ENCODE measurements around the gene TCF4.

Gene TCF4

DNA sequence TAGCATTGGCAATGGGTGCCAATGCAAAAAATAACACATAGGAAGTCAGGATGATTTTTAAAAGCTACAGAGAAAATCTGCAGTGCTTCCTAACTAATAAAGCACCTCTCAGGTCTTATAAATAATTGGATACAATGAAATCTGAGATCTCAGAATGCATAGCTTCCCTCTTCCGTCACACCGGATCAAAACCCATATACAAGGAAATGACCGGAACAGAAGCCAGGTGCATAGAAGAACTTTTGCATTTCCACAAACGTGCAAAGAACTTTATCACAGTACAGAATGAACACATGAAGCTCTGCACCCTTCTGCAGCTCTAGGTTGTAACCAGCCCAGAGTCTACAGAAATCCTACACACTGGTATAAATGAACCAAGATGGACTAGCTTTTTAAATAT is 145.4 kb downstream of the TCF4 start:
- no peak for DNase-seq (ENCODE audit: low read depth, low spot score)

DNA sequence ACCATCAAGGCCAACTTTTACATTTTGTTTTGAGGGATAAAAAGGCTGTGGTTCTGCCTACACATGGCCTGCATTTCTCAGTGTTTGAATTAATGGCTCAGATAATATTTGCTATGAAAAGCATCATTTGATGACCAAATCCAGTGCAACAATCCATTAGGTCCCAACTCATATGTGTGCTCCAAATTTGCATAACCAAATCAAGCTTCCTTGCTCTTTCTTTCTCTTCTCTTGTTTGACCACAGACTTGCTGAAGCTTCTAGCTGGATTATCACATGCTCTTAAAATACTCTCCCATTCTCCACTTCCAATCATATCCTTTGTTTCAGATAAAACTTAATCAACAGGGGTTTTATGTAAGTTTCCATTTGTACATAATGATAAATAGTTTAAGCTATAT is 147.0 kb downstream of the TCF4 start:
- DNase-seq (ENCODE audit: low read depth, low spot score) = no peak

DNA sequence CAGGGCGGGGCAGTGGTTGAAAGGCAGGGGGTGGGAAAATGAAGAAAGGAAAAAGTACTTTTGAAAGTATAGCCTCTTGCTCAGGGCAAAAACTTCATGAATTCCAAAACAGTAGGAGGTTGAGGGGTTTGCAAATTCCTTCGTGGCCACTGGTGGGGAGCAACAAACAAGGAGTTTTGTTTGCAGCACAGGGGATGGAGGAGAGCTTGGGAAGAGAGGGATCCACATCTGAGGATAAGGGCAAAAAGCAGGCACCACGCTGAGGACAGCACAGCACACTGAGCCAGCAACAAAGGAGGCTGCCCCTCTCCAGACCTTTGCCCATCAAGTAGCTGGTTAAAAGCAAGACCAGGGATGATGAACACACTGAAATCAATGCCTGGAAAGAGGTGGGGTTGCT is 148.9 kb downstream of the TCF4 start:
- DNase-seq (ENCODE audit: low read depth, low spot score) = peak; percentile 11

DNA sequence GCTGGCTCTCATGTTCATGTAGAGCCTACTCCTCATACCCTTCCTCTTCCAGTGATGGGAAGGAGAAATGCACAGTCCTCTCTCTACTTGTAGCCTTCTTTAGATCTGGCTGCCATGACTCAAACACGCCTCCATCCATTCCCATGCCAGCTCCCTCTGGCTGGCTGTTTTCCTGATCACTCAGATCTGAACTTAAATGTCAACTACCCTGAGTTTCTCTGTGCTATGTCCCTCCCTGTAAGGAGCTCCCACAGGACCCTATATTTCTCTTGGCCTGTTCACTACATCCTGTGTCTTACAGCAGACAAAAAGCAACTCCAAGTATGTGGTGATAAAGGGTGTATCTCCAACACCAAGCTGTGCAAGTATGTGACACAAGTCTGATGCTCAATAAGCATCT is 152.4 kb downstream of the TCF4 start:
- DNase-seq (ENCODE audit: low read depth, low spot score) = no peak

DNA sequence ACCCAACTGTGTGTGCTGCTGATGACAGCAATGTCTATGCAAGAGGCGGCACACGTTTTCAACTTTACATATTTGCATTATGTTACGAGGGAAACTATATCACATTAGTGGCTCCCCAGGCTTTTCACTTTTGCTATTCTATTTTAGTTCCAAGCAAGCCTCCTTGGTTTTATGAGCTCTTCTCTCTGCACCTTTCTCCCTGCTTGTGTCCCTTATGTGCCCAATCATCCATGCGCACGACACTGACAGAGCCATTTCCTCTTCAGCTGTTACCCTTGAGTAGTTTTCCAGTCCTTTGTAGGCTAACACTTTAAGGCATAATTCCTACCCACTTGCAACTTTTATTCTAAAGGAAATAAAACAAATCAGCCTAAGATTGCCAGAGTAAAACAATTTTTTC is 154.3 kb downstream of the TCF4 start:
- DNase-seq (ENCODE audit: low read depth, low spot score) = no peak

DNA sequence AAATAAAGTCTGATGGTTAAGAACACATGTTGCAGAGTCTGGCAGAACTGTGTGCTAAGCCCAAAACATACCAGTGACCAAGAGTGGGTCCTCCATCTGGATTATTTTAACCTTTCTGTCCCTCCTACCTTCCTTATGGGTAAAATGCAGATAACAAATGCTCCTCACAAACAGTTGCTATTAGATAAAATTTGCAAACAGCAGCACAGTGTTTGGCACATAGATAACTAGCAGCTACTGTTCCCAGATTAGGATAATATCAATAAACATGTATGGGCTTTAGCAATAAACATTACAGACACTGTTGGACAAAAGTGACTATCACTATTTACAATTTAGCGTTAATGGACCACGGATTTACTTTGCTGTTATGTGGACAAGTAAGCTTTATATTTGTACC is 154.9 kb downstream of the TCF4 start:
- no peak for DNase-seq (ENCODE audit: low read depth, low spot score)

DNA sequence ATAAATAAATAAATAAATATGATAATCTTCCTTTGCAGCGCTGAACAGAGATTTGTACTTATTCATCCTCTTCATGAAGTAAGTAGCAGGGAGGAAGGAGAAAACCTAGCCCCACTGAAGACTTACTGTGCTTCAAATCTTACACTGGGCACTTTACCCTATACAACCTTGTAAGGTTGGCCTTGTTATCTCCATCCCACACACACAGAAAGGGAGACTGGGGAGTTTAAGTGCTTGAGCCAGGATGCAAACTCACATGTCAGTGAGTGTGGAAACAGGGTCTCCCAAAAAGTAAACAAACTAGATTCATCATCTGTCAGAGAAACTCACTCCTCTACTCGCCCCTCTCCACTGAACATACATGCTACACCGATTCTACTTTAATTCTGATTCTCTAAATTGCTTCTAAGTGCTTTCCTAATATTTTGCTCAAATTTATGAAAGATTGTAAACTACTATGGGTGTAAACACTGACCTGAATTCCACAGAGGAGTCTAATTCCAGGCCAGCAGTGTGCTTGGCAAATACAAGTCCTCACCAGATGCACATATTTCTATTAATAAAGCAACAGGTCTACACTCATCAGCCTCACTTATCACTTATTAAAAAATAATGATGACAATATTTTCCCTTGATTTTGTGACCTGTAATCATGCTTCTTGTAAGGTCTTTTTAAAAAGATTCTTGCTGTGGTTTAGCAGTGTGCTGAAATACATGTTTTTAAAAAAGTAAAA is 155.5 kb downstream of the TCF4 start:
- DNase-seq (ENCODE audit: low read depth, low spot score) = no peak

DNA sequence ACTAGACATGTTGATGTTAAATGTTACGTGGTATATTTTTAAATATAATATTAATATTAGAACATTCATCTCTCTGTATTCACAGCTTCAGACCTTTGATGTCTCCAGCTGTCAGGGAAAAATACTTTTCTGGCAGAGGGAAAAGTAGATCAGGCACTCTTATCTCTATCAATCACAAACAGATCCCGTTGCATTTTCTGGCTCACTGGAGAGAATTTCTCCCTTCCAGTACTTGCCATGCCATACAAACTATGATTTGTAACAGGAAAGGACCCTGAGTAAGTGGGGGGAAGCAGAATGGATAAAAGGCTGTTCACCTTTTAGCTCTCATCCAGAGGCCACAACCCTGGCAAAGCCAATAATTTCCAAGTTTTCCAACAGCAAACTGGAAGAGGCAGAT is 158.0 kb downstream of the TCF4 start:
- no peak for DNase-seq (ENCODE audit: low read depth, low spot score)

DNA sequence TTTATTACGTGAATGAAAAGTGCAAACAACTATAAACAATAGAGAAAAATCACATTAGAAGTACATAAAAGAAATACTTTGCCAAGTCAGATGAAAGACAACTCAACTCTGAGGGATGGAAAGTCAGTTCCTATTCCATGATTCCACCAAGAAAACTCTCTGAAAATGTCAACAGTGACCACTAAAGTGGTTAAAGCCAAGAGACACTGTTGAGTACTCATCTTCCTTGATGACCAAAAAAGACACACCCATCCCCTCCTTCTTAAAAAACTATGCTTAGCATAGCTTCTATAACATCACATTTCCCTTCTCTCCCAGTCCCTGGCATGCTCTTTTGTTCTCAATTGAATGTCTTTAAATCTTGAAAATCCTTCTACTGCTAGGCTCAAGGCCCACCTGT is 160.0 kb downstream of the TCF4 start:
- DNase-seq (ENCODE audit: low read depth, low spot score) = no peak

DNA sequence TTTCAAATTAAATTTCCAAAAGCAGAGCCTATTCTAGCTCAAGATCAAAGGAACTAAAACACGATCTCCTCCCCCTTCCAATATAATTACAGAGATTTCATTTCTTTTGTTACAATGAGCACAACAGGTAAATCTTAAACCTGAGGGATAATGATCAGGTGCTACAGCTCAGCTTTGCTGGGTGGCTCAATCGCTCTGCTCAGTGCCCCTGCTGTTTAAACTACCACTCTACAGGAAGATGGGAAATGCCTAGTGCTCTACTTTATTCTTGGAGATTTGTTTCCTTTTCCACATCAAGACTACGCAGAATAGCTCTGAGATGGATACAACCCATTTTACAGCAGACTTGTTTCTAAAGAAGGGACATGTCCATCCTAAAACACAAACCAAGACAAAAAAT is 162.3 kb downstream of the TCF4 start:
- DNase-seq (ENCODE audit: low read depth, low spot score) = no peak

DNA sequence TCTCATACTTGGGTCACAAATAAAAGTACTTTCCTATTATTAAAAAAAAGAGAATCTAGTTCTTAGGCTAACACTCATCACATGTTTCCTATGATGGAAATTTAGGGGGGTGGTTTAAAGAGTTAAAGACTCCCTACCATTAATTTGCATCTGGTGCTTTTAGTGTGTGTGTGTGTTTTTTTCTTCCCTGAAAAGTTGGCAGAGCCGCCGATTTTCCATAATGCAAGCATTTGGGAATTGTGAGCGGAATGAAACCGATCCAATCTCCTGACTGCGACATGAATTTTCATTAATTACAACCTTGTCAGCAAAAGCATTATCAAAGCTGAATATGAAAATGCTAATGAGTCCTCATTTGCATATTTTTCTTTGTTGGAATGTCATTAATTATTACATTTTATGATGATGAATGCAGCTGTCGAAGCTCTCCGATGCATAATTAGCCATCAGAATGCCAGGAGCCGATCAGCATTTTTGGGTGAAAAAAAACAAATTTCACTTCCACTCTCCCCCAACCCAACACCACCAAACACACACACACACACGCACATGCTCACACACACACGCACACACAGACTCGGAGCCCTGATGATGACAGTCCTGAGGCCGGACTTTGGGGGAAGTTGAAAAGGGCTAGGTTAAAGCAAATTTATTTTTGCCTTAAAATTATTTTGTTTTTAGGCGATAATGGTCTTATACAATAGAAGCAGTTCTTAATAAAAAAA is 165.4 kb downstream of the TCF4 start:
- DNase-seq (ENCODE audit: low read depth, low spot score) = no peak

DNA sequence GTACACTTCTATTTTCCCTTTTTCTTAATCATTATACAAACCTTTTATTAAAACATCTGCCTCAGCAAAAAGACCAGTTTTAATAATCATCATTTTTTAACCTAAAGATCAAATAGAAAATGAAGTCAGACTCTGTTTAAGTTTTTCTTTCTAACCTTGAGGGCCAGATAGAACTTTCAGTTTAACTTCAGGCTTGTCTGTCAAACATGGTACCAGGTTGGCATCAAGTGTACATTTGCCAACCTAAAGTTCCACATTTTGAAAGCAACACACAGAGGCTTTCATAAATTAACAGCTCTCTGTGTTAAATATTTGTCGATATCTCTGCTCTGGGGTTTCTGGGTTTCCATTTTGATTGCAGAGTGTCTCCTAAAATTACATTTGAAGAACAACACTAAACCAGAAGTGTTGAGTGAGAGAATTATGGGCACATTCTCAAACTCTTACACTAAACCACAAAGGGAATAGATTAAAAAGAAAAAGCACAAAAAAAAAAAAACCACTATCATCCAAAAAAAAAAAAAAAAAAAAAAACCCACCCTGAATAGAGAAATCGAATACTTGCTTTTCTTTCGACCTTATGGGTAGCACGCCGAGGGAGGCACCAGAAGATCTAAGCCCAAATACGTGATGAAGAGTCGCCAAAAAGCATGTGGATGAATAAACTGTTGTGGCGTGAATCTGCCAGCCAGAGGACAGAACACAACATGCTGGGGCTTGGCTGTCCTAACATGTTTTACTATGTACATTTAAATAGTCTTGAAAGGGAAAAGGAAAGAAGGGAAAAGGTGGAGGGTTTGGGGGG is 166.2 kb downstream of the TCF4 start:
- no peak for DNase-seq (ENCODE audit: low read depth, low spot score)

DNA sequence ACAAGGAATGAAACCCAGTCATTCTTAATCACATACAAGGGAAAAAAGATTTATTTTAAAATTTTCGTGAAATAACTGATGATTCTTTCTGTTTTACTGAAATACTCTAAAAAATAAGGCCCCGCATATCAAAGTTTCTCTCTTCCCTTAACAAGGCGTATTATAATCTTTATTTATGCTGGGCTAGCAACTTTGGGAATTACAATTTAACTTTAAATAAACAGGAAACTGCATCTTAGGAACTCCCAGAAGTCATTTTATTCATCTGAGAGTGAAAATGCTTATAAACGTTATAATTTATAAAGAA is 166.7 kb downstream of the TCF4 start:
- DNase-seq (ENCODE audit: low read depth, low spot score) = no peak

DNA sequence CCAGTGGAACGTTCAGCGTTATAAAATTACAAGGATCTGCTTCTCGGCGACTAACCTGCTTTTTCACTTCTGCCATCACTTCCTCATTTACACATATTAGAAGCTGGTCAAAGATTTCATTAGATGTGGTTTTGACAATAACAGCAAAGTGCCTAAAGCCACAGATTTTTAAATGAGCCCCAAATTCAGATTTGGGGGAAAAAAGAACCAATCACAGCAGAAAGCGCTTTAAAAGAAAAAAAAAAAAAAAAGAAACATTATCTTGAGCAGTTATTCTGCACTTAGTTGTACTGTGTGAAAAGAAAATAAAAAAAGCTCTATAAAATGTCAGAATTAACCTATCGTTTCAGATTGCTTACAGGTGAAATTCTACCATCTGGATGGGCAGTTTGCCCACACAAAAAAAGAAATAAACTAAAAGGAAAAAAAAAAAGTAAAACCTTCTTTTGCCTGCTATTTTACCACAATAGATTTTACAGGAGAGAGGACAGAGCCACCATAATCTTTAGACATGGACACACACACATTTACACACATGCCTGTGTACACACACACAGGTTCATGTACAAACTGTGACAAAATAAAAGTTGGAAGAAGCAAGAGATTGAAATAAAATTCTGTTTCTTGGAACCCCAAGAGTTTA is 167.2 kb downstream of the TCF4 start:
- no peak for DNase-seq (ENCODE audit: low read depth, low spot score)

DNA sequence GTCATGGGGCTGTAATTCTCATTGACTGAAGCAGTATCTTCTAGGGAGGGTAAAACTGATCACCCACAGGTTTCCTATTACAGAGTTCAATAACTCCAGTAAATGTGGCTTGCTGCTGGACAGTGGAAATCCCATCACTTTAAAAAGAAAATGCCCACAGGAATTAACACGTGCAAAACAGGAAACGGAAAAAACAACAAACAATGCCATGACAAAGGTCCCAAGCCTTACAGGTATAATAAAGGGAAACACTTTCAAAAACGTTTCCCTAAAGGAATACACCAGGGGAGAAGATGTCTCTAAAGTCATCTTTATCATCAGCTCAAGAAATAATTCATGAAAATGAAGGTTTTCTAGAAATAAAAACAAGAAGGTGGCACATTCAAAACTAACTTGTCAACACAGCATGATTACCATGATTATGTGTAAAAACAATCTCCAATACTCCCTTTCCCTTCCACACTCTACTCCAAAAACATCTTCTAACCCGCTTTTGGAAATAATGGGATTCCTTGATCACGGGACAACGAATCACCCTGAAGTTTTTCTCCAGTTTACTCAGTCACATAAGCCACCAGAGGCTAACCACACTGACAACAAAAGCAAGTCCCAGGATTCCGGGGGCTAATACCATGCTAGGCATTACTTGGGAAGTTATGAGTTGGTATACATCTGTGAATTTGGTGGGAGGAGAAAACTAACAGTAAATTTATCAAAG is 167.9 kb downstream of the TCF4 start:
- DNase-seq (ENCODE audit: low read depth, low spot score) = no peak

DNA sequence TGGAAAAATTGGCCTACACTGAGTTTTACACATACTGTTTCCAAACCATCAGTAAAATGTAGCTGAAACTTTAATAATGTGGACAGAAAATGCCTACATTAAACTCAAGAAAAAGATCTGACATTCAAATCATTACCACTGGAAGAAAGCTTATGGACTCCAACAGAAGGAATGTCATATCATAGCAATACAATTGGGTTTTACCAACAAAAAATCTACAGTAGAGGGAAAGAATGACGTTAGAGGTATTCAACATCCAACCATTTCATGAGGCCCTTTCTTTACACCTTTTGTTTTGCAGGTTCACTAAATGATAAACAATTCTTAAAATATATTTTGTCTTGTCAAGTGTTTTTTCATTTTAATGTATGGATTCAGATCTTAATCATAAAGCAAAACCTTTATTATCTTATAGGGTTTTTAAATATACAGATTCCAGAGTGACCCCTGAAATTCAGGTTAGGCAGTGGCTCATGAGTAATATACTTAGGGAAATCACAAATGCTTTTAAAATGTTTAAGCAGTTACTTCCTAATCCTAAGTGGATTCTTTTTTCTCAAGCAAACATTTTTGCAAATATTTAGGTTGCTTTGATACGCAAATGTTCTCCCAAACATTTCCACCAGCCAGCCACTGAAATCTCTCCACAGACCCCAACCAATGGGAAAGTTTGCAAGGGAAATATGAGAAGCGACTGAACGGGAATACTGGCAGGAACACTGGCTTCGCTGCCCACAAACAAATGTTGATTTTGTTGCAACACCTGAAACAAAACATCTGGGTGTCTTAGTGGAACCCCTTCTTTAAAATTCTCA is 168.7 kb downstream of the TCF4 start:
- DNase-seq (ENCODE audit: low read depth, low spot score) = no peak

DNA sequence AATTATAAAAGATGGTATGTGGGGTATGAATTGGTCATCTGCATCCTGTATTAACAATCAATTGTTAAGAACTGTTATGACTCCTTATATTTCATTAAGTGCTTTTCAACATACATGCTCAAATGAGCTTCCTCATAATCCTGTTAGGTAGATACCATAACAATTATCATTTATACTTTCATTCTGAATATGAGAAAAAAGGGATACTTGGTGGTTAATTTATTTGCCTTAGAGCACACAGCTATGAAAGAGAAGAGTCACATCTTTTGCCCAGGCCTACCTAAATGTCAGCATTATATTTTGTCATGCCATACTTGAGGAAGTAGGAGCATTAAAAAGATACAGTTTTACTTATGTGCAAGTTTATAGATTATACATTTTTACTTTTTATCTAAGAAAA is 169.6 kb downstream of the TCF4 start:
- DNase-seq (ENCODE audit: low read depth, low spot score) = no peak

DNA sequence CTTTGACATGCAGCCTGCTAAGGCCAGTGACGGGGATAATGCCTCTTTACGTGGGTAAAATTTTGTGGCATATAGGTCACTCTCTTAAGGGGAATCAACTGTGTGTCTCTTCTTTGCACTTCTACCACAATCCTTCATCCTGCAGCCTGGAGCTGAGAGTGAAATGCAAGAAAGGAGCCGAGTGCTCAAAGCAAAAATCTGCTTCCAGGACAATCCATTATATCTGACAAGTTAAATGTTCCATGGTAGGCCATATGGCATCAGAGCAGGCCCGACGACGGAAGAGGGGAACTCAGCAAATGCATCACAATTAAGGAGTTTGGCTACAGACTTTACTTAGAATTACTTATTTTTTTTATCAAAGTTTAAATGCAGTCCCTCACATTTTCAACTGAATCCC is 171.2 kb downstream of the TCF4 start:
- no peak for DNase-seq (ENCODE audit: low read depth, low spot score)

DNA sequence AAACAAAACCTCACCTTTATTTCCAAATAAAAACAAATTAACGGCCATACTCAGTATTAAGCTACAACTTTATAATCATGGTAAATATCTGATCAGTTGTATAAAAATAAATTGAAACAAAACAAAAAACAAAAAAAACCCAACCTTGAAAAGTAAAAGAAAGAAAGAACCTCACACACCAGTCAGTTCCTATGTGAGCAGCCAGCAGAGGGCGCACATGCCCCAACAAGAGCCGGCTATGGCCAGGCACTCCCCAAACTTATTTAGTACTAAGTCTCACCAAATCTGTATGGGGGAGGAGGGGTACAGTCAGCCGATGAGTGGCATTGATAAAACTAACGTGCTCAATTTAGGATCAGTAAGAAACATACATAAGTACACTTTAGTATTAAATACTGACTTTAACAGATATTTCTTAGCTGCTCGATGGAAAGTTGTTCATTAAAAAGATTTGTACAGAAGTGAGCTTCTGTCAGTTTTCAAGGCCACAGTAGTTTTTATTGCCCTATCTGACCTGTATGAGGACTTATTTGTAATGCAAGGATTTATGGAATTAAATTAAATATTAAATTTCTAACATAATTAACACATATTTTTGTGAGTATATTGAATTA is 172.6 kb downstream of the TCF4 start:
- peak; percentile 34 for DNase-seq (ENCODE audit: low read depth, low spot score)

DNA sequence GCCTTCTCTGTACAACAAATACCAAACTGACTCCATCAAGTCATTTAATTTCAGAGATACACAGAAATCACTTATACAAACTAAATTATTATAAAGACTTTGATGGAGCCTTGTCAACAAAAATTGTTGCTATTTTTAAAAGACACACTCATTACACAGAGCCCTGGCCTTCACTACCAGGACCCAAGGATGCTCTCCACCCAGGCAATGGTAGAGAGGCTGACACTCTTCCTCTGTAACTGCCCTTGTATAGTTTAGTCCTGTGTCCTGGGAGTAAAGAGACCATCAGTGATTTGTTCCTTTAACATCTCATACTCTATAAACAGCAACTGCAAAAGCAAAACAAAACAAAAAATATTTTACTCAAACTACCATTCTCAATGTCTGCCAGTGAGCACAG is 173.5 kb downstream of the TCF4 start:
- DNase-seq (ENCODE audit: low read depth, low spot score) = no peak

All from brain pericyte (primary cell).